Measurements from ENCODE around the gene CPXM1.
"Not testable (repeated sequence)": the region's sequence is repeated elsewhere in the genome, so short reads cannot be mapped to it uniquely, and the experiment has no call there.

The CPXM1 gene

GRCh38 chr20:2820896-2821869 lies 20.8 kb upstream of the CPXM1 start:
- DNase-seq = peak; percentile 57

DNA sequence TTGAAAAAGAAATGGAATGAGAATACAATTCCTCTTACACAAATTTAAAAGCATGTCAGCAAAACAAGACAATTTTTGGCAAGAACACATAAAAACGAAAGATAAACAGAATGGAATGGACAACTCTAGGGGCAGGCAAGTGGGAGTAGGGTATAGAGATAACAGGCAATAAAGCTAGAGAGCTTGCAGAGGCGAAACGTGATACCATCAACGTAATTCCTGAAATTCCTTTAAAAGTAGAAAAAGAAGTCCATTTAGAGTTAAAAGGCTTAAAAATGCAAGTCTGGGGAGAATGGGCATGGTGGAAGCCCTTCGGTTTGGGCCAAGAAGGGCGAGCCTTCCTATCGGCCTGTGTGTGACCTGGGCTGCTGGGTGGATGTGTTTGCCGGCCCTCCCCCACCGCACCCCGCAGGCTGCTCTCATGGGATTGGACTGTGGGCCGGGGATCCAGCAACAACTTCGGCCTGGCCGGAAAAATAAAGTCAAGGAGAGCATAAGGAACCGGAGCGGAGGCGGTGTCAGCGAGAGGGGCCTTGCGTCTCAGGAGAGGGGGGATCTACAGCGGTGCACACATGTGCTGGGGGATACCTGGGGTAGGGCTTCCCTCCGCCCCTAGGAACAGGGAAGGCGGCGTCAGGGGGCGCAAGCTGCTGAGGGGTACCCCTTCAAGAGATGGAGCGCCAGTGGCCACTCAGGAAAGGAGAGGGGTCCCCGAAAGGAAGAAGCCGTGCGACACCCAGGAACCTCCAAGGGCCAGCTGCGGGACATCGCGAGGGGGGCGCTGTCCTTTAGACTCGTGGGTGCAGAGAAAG lies 19.9 kb upstream of the CPXM1 start:
- DNase-seq = peak; percentile 50

GRCh38 chr20:2817891-2818595 lies 17.6 kb upstream of the CPXM1 start:
- DNase-seq = peak; percentile 32

GRCh38 chr20:2817341-2817726 lies 16.9 kb upstream of the CPXM1 start:
- DNase-seq = peak; percentile 32

DNA sequence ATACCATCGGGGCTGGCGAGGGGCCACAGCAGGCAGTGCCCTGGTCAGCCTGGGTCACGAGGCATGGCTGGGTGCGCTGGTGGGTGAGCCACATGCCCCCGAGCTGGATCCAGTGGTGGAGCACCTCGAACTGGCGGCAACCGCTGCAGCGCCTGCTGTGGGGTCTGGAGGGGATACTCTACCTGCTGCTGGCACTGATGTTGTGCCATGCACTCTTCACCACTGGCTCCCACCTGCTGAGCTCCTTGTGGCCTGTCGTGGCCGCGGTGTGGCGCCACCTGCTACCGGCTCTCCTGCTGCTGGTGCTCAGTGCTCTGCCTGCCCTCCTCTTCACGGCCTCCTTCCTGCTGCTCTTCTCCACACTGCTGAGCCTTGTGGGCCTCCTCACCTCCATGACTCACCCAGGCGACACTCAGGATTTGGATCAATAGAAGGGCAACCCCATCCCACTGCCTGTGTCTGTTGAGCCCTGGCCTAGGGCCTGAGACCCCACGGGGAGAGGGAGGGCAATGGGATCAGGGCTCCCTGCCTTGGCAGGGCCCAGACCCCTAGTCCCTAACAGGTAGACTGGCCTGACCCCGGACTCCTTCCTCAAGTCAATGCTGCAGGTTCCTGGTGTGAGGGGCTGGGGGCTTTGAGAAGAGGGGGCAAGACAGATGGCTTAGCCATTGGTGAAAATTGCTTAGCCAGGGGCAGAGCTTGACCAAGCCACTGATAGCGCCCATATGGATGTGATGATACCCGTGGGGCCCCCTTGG lies 16.3 kb upstream of the CPXM1 start:
- peak; percentile 55 for DNase-seq

DNA sequence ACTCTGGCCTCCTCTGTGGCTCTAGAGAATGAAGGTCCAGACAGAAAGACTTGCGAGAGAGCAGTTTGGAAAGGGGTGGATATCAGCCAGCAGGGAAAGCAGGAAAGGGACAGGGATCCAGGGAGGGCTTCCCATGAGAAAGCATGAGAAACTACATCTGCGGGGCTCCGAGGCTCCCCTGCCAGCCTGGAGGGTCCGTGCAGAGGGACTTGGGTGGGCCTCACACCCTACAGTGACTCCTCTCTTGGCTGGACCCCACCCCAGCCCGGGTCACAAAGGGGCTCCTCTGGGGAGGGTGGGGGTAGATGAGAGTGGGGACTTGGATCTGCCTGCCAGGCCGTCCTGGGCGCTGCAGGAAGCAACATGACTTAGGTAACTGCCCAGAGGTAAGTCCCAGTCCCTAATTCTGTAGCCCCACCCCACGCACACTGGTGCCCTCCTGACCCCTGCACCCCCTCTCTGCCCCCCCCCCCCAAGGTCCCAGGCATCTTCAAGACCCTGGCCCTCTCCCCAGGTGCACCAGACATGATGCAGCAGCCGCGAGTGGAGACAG lies 15.7 kb upstream of the CPXM1 start, which contains the start of gene TMEM239:
Gene TMEM239 (plus strand): TSS at position 335 of the 553 bp plus-strand sequence. CDS start 191 bp downstream, at position 526.
- DNase-seq = no peak

DNA sequence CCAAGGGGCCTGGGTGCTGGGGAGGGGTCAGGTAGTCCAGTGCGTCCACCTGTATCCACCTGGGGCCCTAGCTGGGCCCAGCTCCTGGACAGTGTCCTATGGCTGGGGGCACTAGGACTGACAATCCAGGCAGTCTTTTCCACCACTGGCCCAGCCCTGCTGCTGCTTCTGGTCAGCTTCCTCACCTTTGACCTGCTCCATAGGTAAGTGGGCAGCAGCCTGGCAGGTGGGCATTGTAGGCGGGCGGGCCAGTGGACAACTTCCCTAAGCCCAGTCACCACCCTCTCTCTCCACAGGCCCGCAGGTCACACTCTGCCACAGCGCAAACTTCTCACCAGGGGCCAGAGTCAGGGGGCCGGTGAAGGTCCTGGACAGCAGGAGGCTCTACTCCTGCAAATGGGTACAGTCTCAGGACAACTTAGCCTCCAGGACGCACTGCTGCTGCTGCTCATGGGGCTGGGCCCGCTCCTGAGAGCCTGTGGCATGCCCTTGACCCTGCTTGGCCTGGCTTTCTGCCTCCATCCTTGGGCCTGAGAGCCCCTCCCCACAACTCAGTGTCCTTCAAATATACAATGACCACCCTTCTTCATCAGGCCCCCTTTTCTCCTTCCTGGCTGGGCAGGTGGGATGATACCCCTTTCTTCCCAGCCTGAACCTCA lies 14.9 kb upstream of the CPXM1 start:
- no peak for DNase-seq

GRCh38 chr20:2814587-2815051 lies 14.2 kb upstream of the CPXM1 start, which contains the start of gene C20orf141:
TSS of gene C20orf141 (plus strand) at chr20:2814987. CDS start at chr20:2815185, 198 bp downstream.
- DNase-seq = no peak

DNA sequence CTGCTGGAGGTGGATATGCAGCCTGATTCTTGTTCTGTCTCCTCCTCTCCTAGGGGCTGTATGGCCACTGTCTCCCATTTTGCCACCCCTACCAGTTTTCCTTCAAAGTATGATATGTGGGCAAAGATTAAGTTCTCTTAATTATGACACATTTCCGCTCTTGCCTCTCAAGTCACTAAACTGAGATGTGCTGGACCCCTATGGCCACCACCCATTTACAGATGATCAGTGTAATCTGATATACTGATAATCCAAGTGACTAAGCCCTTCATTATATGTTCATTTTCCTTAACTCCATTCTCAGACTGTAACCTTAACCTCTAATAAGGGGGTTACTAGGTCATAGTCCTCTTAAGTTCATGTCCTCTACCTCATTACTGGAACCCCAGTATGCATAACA lies 13.6 kb upstream of the CPXM1 start:
- no peak for DNase-seq

DNA sequence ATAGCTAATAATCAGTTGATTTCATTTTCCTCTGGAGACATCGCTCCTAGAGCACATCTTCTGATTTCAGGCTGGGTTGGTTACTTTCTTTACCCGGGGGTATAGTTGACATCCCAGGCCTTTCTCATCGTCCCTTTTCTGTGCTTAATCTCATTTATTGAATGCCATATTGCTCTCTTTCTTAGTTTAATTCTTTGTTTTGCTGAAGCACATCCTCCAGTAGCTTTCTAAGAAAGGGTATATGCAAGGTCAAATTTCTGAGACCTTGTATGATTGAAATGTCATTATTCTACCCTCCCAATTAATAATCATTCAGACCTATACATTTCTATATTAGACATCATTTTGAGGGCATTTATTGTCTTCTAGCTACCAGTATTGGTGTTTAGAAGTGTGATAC lies 11.8 kb upstream of the CPXM1 start:
- DNase-seq = no peak

GRCh38 chr20:2809690-2810089 lies 9.3 kb upstream of the CPXM1 start:
- no peak for DNase-seq

GRCh38 chr20:2807929-2808328 lies 7.5 kb upstream of the CPXM1 start:
- DNase-seq = not testable (repeated sequence)

DNA sequence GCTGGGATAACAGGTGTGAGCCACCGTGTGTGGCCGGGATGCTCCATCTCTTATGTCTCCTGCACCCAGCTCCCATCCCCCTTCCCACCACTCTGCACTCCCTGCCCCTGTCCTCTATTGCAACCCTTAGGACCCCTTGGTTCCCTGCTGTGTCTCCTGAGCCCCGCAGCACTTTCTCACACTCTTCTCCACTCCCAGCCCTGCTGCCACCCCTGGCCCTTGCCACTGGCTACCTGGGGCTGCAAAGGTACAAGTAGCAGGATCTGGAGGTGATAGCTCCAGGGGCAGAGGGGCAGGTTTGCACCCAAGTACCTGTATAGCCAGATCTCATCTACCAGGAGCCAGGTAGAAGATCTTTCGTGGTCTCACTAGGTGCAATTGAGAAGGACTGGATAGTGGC lies 6.6 kb upstream of the CPXM1 start:
- no peak for DNase-seq

GRCh38 chr20:2806351-2806701 lies 5.9 kb upstream of the CPXM1 start:
- DNase-seq = no peak

DNA sequence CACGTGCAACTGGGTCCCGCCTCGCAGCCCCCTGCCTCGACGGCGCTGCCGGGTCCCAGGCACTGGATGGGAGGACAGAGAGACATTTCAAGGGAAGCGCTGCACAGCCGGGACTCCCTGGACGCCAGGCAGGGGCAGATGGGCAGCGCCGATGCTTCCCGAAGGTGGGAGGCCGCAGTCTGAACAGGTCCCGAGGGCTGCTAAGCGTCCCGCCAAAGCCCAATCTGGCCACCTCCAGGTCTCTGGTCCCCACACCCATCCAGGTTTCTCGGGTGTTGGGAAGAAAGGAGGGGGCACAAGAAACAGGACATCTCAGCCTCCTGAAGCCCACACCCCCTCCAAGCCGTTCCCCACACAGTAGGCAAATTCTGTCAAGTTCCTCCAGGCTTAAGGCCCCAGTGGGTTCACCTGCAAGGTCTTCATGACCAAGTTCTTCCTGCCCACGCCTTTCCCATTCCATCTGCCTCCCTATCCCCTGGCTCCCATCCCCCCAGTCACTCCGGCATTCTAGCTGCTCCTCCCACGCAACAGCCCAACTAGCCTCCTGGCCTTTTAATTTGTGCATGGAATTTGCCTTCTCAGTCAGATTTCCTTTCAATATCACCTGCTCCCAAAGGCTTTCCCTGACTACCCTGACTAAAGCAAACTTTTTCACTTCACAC lies 5.4 kb upstream of the CPXM1 start:
- DNase-seq = no peak

- no peak for DNase-seq
Measured at GRCh38 chr20:2804852-2805688, 4.6 kb upstream of the CPXM1 start.

DNA sequence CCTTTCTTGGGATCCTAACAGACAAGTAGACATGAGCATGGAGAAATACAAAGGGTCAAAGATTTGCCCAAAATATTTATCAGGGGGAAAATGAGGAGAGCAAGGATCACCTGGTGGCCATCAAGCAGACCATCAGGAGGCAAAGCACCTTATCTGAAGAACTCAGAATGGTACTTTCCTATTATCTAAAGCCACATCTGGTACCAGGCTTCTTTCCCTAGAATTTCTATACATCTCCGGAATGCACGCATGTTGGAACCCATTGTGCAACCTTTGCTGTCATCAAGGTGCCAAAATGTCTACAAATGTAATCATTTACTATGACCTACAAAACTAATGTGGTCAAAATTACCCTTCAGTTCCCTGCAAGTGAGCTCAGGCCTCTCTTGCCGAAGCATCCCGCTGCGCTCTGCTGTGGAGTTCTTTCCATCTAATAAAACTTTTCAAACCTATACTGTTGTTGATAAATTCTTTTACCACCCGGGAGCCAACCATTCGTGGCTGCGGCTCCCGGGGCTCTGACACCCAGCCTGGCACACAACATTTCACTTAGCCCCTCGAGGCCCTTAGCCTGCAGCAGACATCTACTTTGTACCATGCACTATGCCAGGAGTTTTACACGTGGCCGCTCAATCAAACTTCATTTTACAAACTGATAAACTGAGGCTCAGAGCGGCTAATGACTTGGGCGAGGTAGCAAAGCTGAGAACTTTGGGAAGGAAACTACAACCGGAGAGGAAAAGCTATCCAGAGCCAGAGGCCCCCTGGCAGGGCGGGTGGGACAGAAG lies 3.8 kb upstream of the CPXM1 start:
- DNase-seq = no peak

DNA sequence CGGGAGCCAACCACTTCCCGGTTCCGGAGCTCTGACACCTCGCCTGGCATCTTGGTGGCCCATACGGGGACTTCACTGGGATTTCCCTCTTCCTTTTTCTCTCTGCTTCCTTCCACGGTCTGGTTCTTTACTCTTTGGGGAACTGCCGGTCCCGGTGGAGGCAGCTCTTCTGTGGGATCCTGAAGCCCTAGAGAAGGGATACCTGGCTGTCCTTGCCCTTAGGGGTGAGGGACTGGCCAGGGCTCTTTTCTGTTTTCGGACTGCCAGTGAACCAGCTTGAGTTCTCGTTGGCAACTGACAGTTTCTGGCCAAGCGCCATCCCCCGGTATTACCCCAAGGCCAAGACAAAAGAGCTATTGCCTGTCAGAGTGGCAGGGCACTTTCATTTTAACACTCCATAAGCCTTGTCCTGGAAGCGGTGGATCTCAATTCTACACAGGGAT lies 880 bp upstream of the CPXM1 start:
- DNase-seq = no peak

Data from activated CD8-positive, alpha-beta memory T cell treated with anti-CD3 and anti-CD28 coated beads for 24 hours (primary cell).